ENCODE data around the gene CASP9.
"Not testable (repeated sequence)": the region's sequence is repeated elsewhere in the genome, so short reads cannot be mapped to it uniquely, and the experiment has no call there.

Gene CASP9

GRCh38 chr1:15475752-15476314 is 48.2 kb downstream of the CASP9 start, which contains the start of gene CELA2B:
TSS of gene CELA2B (plus strand) at chr1:15476104. CDS start at chr1:15476126, 22 bp downstream.
- ChIA-PET CTCF (no interaction called here), POLR2A (no interaction called here)
- H3K9me3 ChIP-seq (ENCODE audit: control insufficient read depth, insufficient read depth, low read depth, low read length) = no peaks in the 10 kb centered on the region
- TF ChIP-seq ZNF132 (tag by site-specific recombination; IDR thresholded peaks at IDR 0.05; ENCODE audit: borderline replicate concordance) (no peak), ZNF354C (tag by site-specific recombination; IDR thresholded peaks at IDR 0.05; ENCODE audit: borderline replicate concordance, low read depth) (no peak), ZNF449 (tag by site-specific recombination; IDR thresholded peaks at IDR 0.05) (no peak), ZFP3 (tag by site-specific recombination; IDR thresholded peaks at IDR 0.05; ENCODE audit: low read depth) (no peak), ZNF645 (tag by site-specific recombination; IDR thresholded peaks at IDR 0.05) (no peak), ZNF530 (tag by site-specific recombination; IDR thresholded peaks at IDR 0.05; ENCODE audit: low read depth) (no peak), ZNF785 (tag by site-specific recombination; IDR thresholded peaks at IDR 0.05) (no peak)
- H3K36me3 ChIP-seq (ENCODE audit: control insufficient read depth in 2 of 2, insufficient read depth in 1 of 2, low read length in 2 of 2) = no peaks in the 10 kb centered on the region
- no peak within 1 kb of the TSS for H3K27ac ChIP-seq (ENCODE audit: extremely low read depth, low read depth, low read length)
- H3K4me3 ChIP-seq (ENCODE audit: low read depth, low read length) = no peak within 1 kb of the TSS
- no peaks in the 10 kb centered on the region for H3K4me1 ChIP-seq (ENCODE audit: control insufficient read depth, insufficient read depth, low read length)

GRCh38 chr1:15472587-15472986 is 51.4 kb downstream of the CASP9 start:
- POLR2A ChIA-PET = no interaction called here
- CTCF ChIA-PET = no interaction called here

GRCh38 chr1:15471723-15472122 is 52.3 kb downstream of the CASP9 start:
- POLR2A ChIA-PET = not testable (repeated sequence)

More at GRCh38 chr1:15472587-15472986, 51.4 kb downstream of the CASP9 start:
- Histone ChIP-seq H3K36me3 (ENCODE audit: control insufficient read depth in 2 of 2, insufficient read depth in 1 of 2, low read length in 2 of 2) (no peaks in the 10 kb centered on the region), H3K9me3 (ENCODE audit: control insufficient read depth, insufficient read depth, low read depth, low read length) (no peaks in the 10 kb centered on the region), H3K27ac (ENCODE audit: extremely low read depth, low read depth, low read length) (no peak overlapping the region), H3K4me1 (ENCODE audit: control insufficient read depth, insufficient read depth, low read length) (no peaks in the 10 kb centered on the region), H3K4me3 (ENCODE audit: low read depth, low read length) (no peak overlapping the region)
- TF ChIP-seq ZNF362 (tag by site-specific recombination; IDR thresholded peaks at IDR 0.05) (no peak), ZNF600 (tag by site-specific recombination; IDR thresholded peaks at IDR 0.05) (0 out of 2 replicates have a peak, but pooled peaks have one; percentile 16)

GRCh38 chr1:15471067-15471466 is 52.9 kb downstream of the CASP9 start:
- H3K36me3 ChIP-seq (ENCODE audit: control insufficient read depth in 2 of 2, insufficient read depth in 1 of 2, low read length in 2 of 2); H3K4me1 ChIP-seq (ENCODE audit: control insufficient read depth, insufficient read depth, low read length); H3K27ac ChIP-seq (ENCODE audit: extremely low read depth, low read depth, low read length); POLR2A ChIA-PET; H3K4me3 ChIP-seq (ENCODE audit: low read depth, low read length); CTCF ChIA-PET; H3K9me3 ChIP-seq (ENCODE audit: control insufficient read depth, insufficient read depth, low read depth, low read length): not testable (repeated sequence)

More at GRCh38 chr1:15471723-15472122, 52.3 kb downstream of the CASP9 start:
- not testable (repeated sequence) for H3K36me3 ChIP-seq (ENCODE audit: control insufficient read depth in 2 of 2, insufficient read depth in 1 of 2, low read length in 2 of 2); H3K4me1 ChIP-seq (ENCODE audit: control insufficient read depth, insufficient read depth, low read length); H3K27ac ChIP-seq (ENCODE audit: extremely low read depth, low read depth, low read length); H3K9me3 ChIP-seq (ENCODE audit: control insufficient read depth, insufficient read depth, low read depth, low read length); H3K4me3 ChIP-seq (ENCODE audit: low read depth, low read length)
- CTCF ChIA-PET = interaction anchor here (0.6 kb wide), 1 partner anchor 81 kb away, joined by 3 read pairs; no protein-coding TSS in a partner anchor

- H3K4me1 ChIP-seq (ENCODE audit: control insufficient read depth, insufficient read depth, low read length); POLR2A ChIA-PET; H3K9me3 ChIP-seq (ENCODE audit: control insufficient read depth, insufficient read depth, low read depth, low read length); H3K36me3 ChIP-seq (ENCODE audit: control insufficient read depth in 2 of 2, insufficient read depth in 1 of 2, low read length in 2 of 2); H3K4me3 ChIP-seq (ENCODE audit: low read depth, low read length); H3K27ac ChIP-seq (ENCODE audit: extremely low read depth, low read depth, low read length): not testable (repeated sequence)
- CTCF ChIA-PET = interaction anchor here (0.7 kb wide), 1 partner anchor 133 kb away, joined by 4 read pairs; no protein-coding TSS in a partner anchor
These were observed 54.1 kb downstream of the CASP9 start for GRCh38 chr1:15469821-15470448.
